Mammary epithelial cell (primary cell): ENCODE data around the gene FIS1.
"Not testable (repeated sequence)": the region's sequence is repeated elsewhere in the genome, so short reads cannot be mapped to it uniquely, and the experiment has no call there.

ENCODE experiments used
- EZH2 ChIP-seq: IDR thresholded peaks from 2 replicates; pipeline ENCODE4 v1.6.1; 2012; ENCODE audit warnings: low read length, inconsistent platforms, borderline replicate concordance
- TF ChIP-seq, protein P1 (sequence below), 2 donors: IDR thresholded peaks in 1 of 2; conservative IDR thresholded peaks in 1 of 2; 2 replicates each; pipeline ENCODE4 v1.5.1; 2011 to 2012; ENCODE audit warnings: inconsistent platforms in 2 of 2, low read length in 2 of 2, mild to moderate bottlenecking in 2 of 2, control low read depth in 1 of 2, low read depth in 1 of 2; ENCODE audit not compliant: insufficient read depth in 1 of 2; ENCODE audit errors: extremely low read depth in 1 of 2

DNA sequence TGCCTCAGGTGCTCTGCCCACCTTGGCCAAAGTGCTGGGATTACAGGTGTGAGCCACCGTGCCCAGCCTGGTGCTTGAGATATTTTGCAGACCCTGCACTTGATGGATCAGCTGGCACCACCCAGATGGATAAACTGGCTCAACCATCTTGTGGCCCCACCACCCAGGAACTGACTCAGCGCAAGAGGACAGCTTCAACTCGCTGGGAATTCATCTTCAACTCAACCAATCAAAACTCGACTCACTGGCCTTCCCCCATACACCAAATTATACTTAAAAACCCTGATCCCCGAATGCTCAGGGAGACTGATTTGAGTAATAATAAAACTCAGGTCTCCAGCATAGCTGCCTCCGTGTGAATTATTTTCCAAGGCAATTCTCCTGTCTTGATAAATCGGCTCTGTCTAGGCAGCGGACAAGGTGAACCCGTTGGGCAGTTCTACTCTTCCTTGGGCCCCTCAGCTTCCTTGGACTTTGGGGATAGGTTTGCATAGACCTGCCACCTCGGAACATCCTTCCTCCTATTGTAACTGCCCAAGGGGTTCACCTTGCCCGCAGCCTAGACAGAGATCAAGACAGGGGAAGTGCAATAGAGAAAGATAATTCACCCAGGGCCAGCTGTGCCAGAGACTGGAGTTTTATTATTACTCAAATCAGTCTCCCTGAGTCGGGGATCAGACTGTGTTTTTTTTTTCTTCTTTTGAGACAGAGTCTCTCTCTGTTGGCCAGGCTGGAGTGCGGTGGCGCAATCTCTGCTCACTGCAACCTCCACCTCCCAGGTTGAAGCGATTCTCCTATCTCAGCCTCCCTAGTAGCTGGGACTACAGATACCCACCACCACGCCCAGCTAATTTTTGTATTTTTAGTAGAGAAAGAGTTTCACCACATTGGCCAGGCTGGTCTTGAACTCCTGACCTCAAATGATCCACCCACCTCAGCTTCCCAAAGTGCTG lies 48.5 kb upstream of the FIS1 start:
- TF ChIP-seq, protein P1, sequence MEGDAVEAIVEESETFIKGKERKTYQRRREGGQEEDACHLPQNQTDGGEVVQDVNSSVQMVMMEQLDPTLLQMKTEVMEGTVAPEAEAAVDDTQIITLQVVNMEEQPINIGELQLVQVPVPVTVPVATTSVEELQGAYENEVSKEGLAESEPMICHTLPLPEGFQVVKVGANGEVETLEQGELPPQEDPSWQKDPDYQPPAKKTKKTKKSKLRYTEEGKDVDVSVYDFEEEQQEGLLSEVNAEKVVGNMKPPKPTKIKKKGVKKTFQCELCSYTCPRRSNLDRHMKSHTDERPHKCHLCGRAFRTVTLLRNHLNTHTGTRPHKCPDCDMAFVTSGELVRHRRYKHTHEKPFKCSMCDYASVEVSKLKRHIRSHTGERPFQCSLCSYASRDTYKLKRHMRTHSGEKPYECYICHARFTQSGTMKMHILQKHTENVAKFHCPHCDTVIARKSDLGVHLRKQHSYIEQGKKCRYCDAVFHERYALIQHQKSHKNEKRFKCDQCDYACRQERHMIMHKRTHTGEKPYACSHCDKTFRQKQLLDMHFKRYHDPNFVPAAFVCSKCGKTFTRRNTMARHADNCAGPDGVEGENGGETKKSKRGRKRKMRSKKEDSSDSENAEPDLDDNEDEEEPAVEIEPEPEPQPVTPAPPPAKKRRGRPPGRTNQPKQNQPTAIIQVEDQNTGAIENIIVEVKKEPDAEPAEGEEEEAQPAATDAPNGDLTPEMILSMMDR (conservative IDR thresholded peaks at IDR 0.05 in 1 of 2, IDR thresholded peaks at IDR 0.05 in 1 of 2; ENCODE audit: extremely low read depth in 1 of 2, insufficient read depth in 1 of 2, low read depth in 1 of 2, low read length in 2 of 2), result not testable (repeated sequence)
- TF ChIP-seq EZH2, result not testable (repeated sequence)
